Spleen (tissue), 11 donors: ENCODE measurements around the gene PDLIM5. TPM values are rescaled to one million over a fixed set of nuclear protein-coding genes. Genes with fewer than 3 reads are reported as not detected.

Source experiments
- DNase-seq: peaks from one replicate; pipeline ENCODE4 v3.0.0-alpha.2; 2020
- H3K27ac ChIP-seq, 8 donors: fragments of 200-600 bp; sonication (generic) in 7 of 8; 1 replicate in 4 of 8; 2 replicates in 4 of 8; pipeline versions ENCODE4 v1.5.0 to v1.8.0; 2016 to 2021; ENCODE audit warnings: inconsistent platforms in 4 of 8, mild to moderate bottlenecking in 4 of 8, moderate library complexity in 1 of 8
- H3K27me3 ChIP-seq, 7 donors: fragments of 200-600 bp; sonication (generic) in 6 of 7; replicated peaks in 1 of 7; 1 replicate in 4 of 7; 2 replicates in 3 of 7; pipeline versions ENCODE4 v1.5.0 to v1.8.0; 2016 to 2021; ENCODE audit warnings: inconsistent platforms in 3 of 7, mild to moderate bottlenecking in 1 of 7
- H3K36me3 ChIP-seq, 6 donors: fragments of 200-600 bp; sonication (generic) in 5 of 6; 1 replicate in 4 of 6; 2 replicates in 2 of 6; pipeline versions ENCODE4 v1.5.0 to v1.8.0; 2016 to 2021; ENCODE audit warnings: inconsistent platforms in 2 of 6
- H3K4me1 ChIP-seq, 6 donors: fragments of 200-600 bp; sonication (generic) in 5 of 6; 1 replicate in 3 of 6; 2 replicates in 3 of 6; pipeline versions ENCODE4 v1.5.0 to v1.8.0; 2016 to 2021; ENCODE audit warnings: inconsistent platforms in 3 of 6
- H3K4me3 ChIP-seq, 8 donors: fragments of 200-600 bp; sonication (generic) in 7 of 8; 1 replicate in 4 of 8; 2 replicates in 4 of 8; pipeline versions ENCODE4 v1.5.0 to v1.8.0; 2016 to 2021; ENCODE audit warnings: inconsistent platforms in 4 of 8, mild to moderate bottlenecking in 4 of 8, moderate library complexity in 2 of 8
- H3K9me3 ChIP-seq, 8 donors: fragments of 200-600 bp; sonication (generic) in 7 of 8; 1 replicate in 4 of 8; 2 replicates in 4 of 8; pipeline versions ENCODE4 v1.5.0 to v1.8.0; 2016 to 2021; ENCODE audit warnings: inconsistent platforms in 4 of 8
- CTCF ChIP-seq, 11 experiments: fragments of 200-600 bp in 7 of 11; fragments of 450-650 bp in 4 of 11; sonication (generic) in 4 of 11; IDR thresholded peaks in 8 of 11; conservative IDR thresholded peaks in 3 of 11; 1 replicate in 7 of 11; 2 replicates in 4 of 11; pipeline versions ENCODE4 v1.4.0 to v1.8.0; 2016 to 2021; ENCODE audit warnings: antibody characterized with exemption in 11 of 11, inconsistent platforms in 4 of 11, mild to moderate bottlenecking in 1 of 11
- POLR2A ChIP-seq, 3 donors: fragments of 450-650 bp; IDR thresholded peaks; one replicate each; pipeline ENCODE4 v1.5.1; 2017; ENCODE audit warnings: antibody characterized with exemption in 3 of 3, mild to moderate bottlenecking in 1 of 3
- POLR2AphosphoS5 ChIP-seq, 3 donors: sonication (generic); formaldehyde crosslinking; IDR thresholded peaks; one replicate each; pipeline ENCODE4 v1.5.1; 2017; ENCODE audit warnings: antibody characterized with exemption in 3 of 3
- WGBS, 5 donors: extraction: QIAGEN DNeasy Blood & Tissue Kit in 3 of 5; methylation state at CpG; one replicate each; pipeline versions ENCODE4 v1.1.5 to v1.1.7; 2013 to 2018; 5-methylcytosine and 5-hydroxymethylcytosine counted together
- intact Hi-C: fragments of 100-400 bp; cut with DNase I; formaldehyde crosslinking; loops from one replicate; pipeline ENCODE4 v1.15.0; 2023; ENCODE audit warnings: low total_unique reads
- polyA plus RNA-seq, 3 donors: library from polyadenylated mRNA; stranded (reverse); fragments of 200-250 nt; gene quantifications; one replicate each; pipeline ENCODE4 v1.2.1, GENCODE V29; 2013
- total RNA-seq, 7 donors: library from RNA; depleted of rRNA in 3 of 7; stranded (reverse); fragments of >200 nt in 3 of 7; fragmentation: NEBNext Ultra II Directional in 4 of 7; extraction: Animal tissue kit (Norgen Biotek cat#: 25700) in 4 of 7; gene quantifications; one replicate each; pipeline versions ENCODE4 v1.1.0 to v1.2.1, GENCODE V29; 2016 to 2021
- donor health status: healthy with polysubstance abuse.
- donor health status: DM: no; HTN: no; CAD: no; lungs with moderate emphysema.
- donor health status: DM: no; HTN: no; CAD: no.
- donor health status: Bipolar disorder and iron deficiency.
- donor health status: healthy.
- donor health status: DM: no; HTN: no; CAD: no.
- donor health status: DM: yes; HTN: yes; CAD: no.

Gene PDLIM5
- total and polyA plus RNA-seq, 10 donors, result 9.4 to 182 (median 74.9) TPM

DNA sequence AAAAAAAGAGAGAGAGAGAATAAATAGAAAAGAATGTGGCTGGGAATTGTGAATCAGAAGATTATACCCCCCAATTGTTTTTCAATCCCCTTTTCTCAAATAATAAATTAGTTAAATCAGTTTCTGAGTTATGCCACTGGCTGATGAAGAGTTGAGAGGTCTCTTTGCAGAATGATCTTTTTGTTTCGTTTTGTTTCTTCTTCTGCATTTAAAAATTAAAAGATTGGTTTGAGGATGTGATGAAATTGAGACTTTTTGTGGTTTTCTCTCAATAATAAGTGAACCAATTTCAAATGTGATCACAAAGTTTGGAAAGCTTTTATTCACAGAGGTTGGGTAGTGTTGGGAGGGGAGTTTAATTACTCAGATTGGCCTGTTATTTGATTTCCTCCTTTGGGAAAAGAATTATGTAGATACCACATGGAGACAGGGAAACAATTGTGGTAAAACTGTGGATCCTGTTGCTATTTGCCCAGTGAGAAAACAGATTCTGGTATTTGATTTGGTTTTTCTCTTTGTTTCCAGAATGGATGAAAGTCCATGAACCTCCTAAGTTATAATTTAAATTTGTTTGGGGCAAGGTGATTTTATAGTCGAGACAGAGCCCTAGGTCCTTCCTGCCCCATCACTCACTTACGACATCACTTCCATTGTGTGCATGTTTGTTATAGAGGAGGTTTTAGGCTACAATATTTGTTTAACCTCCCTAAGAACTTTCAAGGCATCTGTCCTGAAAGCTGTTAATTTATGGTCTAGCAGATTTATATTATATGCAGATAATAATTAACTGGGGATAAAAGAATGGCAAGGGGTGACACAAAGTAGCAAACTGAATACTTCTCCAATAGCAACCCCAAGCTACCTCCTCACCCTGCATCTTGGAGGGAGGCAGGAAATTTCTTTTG, 214.0 kb downstream of the PDLIM5 start:
- no peak for DNase-seq
- peaks cover 0 to 9% (median 0%) of the 10 kb centered on the region in 6 donors for H3K4me1 ChIP-seq
- no peak overlapping the region for H3K4me3 ChIP-seq
- H3K36me3 ChIP-seq, result peaks cover 0 to 48% (median 18%) of the 10 kb centered on the region in 6 donors
- no peaks in the 10 kb centered on the region for H3K9me3 ChIP-seq
- intact Hi-C loops, result no loop called here
- no peaks in the 10 kb centered on the region for H3K27me3 ChIP-seq
- TF ChIP-seq POLR2AphosphoS5 (IDR thresholded peaks at IDR 0.05) (no peak), CTCF (IDR thresholded peaks at IDR 0.05 in 8 of 11, conservative IDR thresholded peaks at IDR 0.05 in 3 of 11) (no peak), POLR2A (IDR thresholded peaks at IDR 0.05) (no peak)
- WGBS, 5 donors, result 75 to 84% (median 82%) methylated on average over 3 of the region's 3 CpGs
- H3K27ac ChIP-seq, result no peak overlapping the region

- WGBS, 5 donors, result 83 to 90% (median 85%) methylated on average over 7 of the region's 7 CpGs
- intact Hi-C loops, result no loop called here
These were observed 217.0 kb downstream of the PDLIM5 start for GRCh38 chr4:94668724-94669123.

GRCh38 chr4:94669672-94670664, 218.2 kb downstream of the PDLIM5 start:
- Histone ChIP-seq H3K27ac (no peak overlapping the region), H3K9me3 (no peaks in the 10 kb centered on the region), H3K27me3 (no peaks in the 10 kb centered on the region), H3K4me3 (no peak overlapping the region), H3K36me3 (peaks cover 0 to 6% (median under 1%) of the 10 kb centered on the region in 6 donors), H3K4me1 (peaks cover 0 to 9% (median 0%) of the 10 kb centered on the region in 6 donors)
- no peak for TF ChIP-seq POLR2A (IDR thresholded peaks at IDR 0.05)
- no peak for TF ChIP-seq POLR2AphosphoS5 (IDR thresholded peaks at IDR 0.05)
- 70 to 87% (median 84%) methylated on average over 6 of the region's 6 CpGs for WGBS, 5 donors
- intact Hi-C loops, result no loop called here
- no peak for DNase-seq

More at GRCh38 chr4:94668724-94669123, 217.0 kb downstream of the PDLIM5 start:
- Histone ChIP-seq H3K4me1 (peaks cover 0 to 9% (median 0%) of the 10 kb centered on the region in 6 donors), H3K9me3 (no peaks in the 10 kb centered on the region), H3K36me3 (peaks cover 0 to 18% (median 6%) of the 10 kb centered on the region in 6 donors), H3K27ac (no peak overlapping the region), H3K27me3 (no peaks in the 10 kb centered on the region), H3K4me3 (no peak overlapping the region)
- TF ChIP-seq CTCF (IDR thresholded peaks at IDR 0.05 in 8 of 11, conservative IDR thresholded peaks at IDR 0.05 in 3 of 11) (no peak), POLR2AphosphoS5 (IDR thresholded peaks at IDR 0.05) (no peak), POLR2A (IDR thresholded peaks at IDR 0.05) (no peak)
- no peak for DNase-seq

GRCh38 chr4:94671113-94671512, 219.4 kb downstream of the PDLIM5 start:
- H3K4me3 ChIP-seq, result no peak overlapping the region
- DNase-seq, result no peak
- TF ChIP-seq CTCF (IDR thresholded peaks at IDR 0.05 in 8 of 11, conservative IDR thresholded peaks at IDR 0.05 in 3 of 11), result no peak
- TF ChIP-seq POLR2A (IDR thresholded peaks at IDR 0.05), result no peak
- H3K9me3 ChIP-seq, result no peaks in the 10 kb centered on the region
- no peaks in the 10 kb centered on the region for H3K36me3 ChIP-seq
- no peak overlapping the region for H3K27ac ChIP-seq
- no peaks in the 10 kb centered on the region for H3K27me3 ChIP-seq
- H3K4me1 ChIP-seq, result peaks cover 0 to 9% (median 0%) of the 10 kb centered on the region in 6 donors
- intact Hi-C loops, result no loop called here
- 77 to 93% (median 88%) methylated on average over 5 of the region's 5 CpGs for WGBS, 5 donors
